GM21447 (cell line): ENCODE measurements around the gene HPN.
"Not testable (repeated sequence)": the region's sequence is repeated elsewhere in the genome, so short reads cannot be mapped to it uniquely, and the experiment has no call there.

ENCODE experiments used
- ATAC-seq: cut with Tn5 transposase; IDR thresholded peaks from one replicate; pipeline ENCODE4 v1.9.1; 2021; ENCODE audit not compliant: unreplicated experiment

The HPN gene

DNA sequence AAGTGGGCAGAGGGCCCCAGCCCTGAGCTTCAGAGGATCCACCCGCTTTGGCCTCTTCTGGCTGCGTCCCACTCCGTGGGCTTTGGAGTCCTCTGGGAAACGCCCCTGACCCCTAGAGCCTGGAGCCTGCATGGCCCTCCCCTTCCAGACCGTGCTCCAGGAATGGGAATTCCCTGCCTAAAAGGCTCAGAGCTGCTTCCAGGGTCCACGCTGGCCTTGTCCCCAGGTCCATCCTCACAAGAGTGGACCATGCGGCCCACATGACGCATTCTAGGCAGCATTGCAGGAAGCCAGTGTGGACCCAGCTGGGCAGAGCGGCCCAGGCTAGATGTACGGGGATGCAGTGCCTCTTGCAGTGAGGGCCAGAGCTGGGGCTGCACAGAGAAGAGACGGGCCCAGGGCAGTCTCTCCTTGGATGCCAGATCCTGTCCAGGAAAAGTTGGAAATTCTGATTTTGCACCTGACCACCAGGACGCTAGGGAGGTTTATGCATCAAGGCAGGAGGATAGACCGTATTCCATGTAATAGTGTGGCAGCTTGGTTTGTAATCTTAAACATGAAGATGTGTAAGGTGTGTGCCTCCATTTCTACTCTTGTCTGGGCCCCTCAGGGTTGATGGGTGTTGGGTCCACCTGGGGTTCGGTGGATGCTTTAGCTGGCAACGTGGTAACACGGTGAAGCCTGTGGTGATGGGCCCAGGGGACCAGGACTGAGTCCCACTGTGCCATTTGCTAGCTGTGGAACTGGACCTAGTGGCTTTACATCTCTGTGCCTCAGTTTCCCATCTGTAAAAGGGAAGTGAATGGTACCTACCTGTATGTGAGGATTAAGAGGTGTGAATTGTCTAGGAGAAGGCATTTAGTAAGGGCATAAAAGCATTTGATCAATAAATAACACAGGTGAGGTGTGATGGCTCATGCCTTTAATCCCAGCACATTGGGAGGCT lies 59.3 kb downstream of the HPN start:
- no peak for ATAC-seq

DNA sequence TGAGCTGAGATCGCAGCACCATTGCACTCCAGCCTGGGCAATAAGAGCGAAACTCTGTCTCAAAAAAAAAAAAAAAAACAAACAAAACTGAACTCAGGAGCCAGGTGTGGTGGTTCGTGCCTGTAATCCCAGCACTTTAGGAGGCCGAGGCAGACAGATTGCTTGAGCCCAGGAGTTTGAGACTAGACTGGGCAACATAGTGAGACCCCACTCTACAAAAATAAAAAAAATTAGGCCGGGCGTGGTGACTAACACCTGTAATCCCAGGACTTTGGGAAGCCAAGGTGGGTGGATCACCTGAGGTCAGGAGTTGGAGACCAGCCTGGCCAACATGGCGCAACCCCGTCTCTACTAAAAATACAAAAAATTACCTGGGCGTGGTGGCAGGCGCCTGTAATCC lies 60.4 kb downstream of the HPN start:
- not testable (repeated sequence) for ATAC-seq

DNA sequence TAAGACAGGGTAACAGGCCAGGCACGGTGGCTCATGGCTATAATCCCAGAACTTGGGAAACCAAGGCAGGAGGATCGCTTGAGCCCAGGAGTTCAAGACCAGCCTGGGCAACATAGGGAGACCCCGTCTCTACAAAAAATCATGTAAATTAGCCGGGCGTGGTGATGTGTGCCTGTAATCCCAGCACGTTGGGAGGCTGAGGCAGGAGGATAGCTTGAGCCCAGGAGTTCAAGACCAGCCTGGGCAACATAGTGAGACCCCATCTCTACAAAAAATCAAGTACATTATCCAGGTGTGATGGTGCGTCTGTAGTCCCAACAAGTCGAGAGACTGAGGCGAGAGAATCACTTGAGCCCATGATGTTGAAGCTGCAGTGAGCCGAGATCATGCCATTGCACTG lies 62.1 kb downstream of the HPN start:
- ATAC-seq, result not testable (repeated sequence)

DNA sequence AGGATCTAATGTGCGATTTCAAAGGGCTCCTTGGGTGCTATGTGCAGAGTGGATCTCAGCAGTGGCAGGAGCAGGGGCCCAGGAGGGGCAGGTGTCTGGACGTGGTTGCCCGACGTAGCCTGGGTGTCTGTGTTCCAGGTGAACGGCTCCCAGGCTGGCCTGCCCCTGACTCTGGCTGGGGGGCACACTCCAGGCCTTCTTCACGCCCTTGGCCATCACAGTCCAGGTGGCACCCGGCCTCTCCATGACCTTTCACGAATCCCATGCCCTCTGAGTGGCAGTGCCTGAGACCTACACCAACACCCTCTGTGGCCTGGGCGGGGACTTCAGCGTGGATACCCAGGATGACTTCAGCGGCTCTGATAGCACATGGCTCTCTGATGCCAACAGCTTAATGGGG lies 62.8 kb downstream of the HPN start:
- ATAC-seq, result no peak

DNA sequence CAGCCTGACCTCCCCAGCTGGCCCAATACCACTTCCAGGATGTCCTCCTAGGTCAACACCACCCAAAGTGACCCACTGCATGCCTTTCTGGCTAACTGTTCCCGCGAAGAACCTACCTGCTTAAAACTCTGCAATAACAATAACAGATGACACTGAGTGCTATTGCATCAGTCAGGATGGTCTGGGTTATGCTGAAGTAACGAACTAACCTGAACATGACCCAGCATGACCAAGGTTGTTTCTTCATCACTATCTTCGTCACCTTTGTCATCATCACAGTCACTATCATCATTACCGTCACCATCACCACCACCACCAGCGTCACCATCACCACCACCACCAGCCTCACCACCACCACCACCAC lies 63.5 kb downstream of the HPN start:
- ATAC-seq, result no peak

DNA sequence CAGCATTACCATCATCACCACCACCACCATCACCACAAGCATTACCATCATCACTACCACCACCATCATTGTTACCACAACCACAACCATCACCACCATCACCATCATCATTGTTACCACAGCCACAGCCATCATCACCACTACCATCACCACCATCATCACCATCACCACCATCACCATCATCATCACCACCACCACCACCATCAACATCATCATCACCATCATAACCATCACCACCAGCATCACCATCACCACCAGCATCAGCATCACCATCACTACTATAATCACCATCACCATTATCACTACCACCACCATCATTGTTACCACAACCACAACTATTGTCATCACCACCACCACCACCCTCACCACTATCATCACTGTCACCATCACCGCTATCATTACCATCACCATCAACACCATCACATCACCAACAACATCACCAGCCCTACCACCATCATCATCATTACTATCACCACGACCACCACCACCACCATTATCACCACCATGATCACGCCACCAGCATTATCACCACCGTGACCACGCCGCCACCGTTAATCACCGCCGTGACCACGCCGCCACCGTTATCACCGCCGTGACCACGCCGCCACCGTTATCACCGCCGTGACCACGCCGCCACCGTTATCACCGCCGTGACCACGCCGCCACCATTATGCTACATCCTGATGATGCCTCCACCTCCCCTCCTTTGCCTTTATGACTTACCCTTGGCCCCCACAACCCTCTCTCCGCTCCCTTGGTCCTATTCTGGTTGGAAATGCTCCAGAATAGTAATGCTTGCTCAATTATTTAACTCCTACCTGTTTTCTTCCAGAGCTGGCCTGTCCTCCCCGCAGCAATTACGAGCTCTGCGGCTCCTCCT lies 64.1 kb downstream of the HPN start:
- ATAC-seq, result no peak

DNA sequence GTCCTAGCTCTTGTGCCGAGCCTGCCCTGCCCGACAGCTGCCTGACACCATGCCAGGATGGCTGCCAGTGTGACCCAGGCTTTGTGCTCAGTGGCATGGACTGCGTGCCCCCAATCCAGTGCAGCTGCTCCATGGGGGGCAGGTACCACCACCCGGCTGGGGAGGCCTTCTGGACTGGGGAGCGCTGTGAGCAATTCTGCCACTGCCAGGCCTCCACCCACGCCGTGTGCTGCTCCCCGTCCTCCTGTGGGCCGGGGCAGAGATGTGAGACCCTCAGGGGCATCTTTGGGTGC lies 64.7 kb downstream of the HPN start:
- ATAC-seq, result no peak

DNA sequence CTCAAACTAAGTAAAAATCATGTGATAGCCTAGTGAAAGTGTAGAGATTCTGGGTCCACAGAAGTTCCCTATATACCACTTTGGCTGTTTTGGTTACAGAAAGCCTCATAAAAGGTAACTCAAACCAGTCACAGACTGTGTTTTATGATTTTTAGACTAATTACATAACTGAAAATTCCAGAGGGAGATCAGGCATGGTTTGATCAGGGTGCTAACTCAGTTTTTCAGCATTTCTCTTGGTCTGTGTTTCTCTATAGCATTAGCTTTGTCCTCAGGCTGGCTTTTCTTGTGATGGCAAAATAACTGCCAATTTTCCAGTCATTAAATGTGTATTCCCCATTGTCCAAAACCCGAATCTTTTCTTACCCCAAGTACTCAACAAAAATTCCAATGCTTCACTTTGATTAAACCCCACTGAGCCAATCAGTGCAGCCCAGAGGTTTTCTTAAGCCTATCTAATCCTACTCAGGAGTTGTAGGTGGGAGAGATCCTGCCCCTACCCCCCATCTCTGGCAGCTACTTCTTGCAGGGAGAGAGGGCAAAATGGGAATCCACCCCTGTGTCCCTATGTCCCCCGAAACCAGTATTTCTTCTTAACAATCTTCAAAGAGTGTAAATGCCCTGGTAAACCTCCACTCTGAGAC lies 65.5 kb downstream of the HPN start:
- ATAC-seq, result no peak

DNA sequence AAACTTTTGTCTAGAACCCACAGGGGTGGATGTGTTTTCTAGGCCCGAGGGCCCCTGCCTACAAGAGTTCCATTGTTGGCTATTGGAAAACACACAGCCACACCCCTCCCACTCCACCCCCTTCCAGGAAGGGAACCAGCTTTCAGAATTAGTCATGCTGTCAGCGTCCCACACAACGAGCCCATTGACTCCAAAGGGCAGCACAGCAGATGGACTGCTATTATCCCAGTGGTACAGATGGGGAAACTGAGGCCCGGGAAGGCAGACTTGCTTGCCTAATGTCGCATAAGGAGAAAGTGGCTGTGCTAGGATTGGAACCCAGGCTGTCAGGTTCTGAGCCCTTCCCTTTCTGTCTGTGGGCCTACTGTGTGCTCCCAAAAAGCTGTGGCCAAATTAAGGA lies 66.0 kb downstream of the HPN start:
- ATAC-seq, result no peak

DNA sequence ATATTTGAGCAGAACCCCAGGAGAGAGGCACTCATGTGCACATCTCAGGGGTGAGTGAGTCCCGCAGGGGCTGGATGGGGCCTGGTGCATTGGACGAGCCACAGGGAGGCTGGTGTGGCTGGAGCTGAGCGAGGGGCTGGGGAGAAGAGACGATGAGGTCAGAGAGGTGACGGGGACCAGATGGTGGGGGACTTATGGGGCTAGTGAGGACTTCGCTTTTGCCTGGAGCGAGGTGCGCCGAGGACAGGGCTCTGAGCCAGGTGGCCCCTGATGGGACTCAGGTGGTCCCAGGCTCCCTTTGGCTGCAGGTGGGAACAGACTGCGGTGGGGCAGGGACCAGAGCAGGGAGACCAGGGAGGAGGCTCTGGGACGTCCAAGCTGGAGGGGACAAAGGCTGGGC lies 67.2 kb downstream of the HPN start:
- no peak for ATAC-seq

DNA sequence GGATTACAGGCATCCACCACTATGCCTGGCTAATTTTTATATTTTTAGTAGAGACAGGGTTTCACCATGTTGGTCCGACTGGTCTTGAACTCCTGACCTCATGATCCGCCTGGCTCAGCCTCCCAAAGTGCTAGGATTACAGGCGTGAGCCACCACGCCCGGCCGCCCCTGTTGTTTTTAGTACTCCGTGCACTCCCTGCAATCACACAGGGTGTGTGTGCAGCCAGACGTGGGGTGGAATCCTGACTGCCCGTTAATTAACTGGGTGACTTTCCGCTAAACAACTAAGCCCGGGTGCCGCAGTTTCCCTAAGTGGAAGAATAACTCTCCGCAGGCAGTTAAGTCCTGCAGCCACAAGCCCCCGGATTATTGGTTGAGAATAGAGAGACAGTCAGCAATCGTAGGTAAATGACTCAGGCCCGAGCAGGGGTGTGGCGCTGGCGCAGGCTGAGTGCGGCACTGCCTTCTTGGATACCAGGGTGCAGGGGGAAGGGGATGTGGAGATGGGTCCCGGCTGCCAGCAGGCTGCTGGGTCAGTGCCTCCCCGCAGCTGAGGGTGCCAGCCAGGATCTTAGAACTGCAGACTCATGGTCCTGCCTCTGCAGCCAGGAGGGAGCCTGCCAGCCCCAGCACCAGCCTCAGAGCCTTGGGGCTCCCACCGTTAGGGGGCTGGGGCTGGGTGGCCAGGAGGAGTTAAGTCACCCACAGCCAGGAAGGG lies 68.0 kb downstream of the HPN start:
- no peak for ATAC-seq

DNA sequence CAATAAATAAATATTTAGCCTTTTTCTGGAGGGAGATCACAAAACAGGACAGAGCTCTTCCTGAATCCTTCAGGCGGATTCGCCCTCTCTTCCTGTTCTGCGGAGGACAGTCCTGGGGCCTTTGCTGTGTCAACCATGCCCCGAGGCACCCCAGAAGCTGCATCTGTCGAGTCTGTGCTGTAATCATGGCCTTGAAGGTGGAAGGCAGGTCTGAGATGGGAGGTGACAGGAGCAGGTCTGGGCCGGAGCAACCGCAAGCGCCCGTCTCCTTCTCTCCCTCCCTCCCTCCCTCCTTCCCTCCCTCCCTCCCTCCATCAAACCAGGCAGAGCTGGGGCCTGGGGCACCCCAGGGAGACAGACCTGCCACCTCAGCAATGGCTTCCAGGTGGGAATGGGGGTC lies 69.5 kb downstream of the HPN start:
- no peak for ATAC-seq

DNA sequence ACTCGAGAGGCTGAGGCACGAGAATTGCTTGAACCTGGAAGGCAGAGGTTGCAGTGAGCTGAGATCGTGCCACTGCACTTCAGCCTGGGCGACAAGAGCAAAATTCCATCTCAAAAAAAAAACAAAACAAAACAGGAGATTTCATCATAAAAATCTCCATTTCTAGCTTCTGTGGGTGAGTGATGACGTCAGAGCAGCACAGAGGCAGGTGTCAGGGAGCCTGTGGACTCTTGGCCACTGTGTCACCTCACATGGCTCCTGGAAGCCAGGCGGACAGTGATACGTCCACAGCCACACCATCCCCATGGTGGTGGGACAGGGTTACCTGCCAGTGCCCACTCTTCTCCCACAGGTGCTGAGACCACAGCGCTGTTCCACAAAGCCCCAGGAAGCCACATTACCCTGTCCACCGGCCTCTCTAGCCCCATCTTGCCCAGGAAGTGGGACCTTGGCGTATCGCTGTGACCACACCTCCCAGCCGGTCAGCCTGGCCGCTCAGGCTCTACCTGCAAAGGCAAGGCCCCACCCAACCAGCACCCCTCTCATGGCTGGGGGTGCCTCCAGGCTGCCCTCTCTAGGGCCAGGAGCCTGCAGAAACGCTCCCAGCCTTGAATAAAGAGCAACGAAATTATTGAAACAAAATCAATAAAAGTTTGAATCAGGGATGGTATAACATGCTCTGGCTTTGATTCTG lies 71.6 kb downstream of the HPN start:
- ATAC-seq, result no peak

DNA sequence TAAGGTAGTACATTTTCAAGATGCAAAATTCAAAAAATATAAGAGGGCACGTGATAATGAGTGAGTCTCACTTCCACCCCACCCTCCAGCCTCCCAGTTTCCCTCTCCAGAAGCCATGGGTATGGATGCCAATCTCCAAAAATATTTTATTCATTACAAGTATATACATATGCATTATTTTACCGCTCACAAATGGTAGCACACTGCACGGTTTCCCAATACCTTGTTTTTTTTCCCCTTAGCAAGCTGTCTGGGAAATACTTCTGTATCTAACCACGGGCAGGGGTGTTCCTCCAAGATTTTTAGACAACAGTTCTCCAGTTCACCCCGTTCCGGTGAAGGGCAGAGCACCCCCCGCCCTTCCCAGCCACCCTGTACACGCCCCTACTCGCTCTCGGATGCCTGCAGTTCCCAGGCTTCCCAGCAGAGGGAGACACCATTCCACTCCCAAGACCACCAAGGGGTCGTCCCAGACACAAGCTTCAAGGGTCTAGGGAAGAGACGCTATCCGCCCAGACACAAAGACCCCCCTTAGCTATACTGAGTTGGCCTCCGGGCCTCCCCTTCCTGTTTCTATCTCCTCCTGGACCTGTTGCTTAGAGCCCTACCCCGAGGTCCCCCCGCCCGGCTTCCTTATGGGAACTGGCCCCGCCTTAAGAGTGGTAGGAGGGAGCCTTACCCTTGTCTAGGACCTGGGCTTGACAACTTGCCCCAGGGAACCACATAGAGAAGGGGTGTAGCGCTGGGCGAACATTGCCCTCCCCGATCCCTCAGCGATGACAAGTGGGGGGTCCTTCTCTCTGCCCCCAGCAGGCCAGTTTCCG lies 73.0 kb downstream of the HPN start:
- no peak for ATAC-seq

DNA sequence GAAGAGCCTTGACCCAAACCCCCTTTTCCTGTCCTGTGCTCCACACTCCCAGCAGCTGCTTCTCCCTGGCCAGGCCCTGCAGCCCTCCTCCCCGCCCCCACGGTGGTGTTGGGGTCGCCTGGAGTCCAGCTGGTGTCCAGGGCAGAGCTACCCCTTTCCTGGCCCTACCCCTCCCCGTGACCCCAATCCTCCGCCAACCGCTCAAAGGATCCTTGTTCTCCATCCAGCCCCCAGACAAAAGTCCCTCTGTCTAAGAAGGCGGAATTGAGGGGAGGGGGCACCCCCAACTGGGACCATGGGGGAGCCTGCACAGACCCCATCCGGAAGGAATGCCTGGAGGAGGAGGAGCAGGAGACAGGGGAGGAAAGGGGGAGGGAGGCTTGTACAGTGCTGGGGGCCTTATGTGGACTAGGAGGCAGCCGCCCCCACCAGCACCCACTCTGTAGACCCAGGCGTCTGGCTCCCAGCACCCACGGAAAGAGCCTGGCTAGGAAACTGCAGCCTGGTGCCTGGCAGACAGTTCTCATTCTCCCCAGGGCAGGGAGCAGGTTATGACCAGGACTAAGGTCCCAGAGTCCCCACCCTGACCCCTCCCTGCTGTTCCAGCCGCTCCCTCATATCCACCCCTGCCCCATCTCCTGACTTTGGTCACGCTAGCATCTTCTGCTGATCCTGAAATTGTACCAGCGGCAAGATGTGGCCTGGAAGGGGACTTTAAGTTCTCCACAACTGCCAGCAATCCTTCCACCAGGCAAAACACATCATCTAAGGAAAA lies 73.8 kb downstream of the HPN start, which contains the start of gene FXYD3:
Gene FXYD3, plus strand, starts transcription at position 647 of the 775 bp plus-strand sequence. CDS start 3,554 bp downstream, outside the sequence.
- no peak for ATAC-seq
